HG03064 (cell line): ENCODE data around the gene MCTP1.

Source experiments
- ATAC-seq: cut with Tn5 transposase; IDR thresholded peaks from one replicate; pipeline ENCODE4 v1.9.1; 2021; ENCODE audit warnings: low read depth; ENCODE audit not compliant: unreplicated experiment

The MCTP1 gene

GRCh38 chr5:94901191-94901979 lies 383.5 kb downstream of the MCTP1 start:
- ATAC-seq = peak; percentile 70

GRCh38 chr5:94900006-94900505 lies 384.8 kb downstream of the MCTP1 start:
- ATAC-seq = no peak

GRCh38 chr5:94893412-94894135 lies 391.3 kb downstream of the MCTP1 start:
- no peak for ATAC-seq

- ATAC-seq = no peak
These were observed 392.9 kb downstream of the MCTP1 start for GRCh38 chr5:94891972-94892371.

- ATAC-seq = no peak
These were observed 393.3 kb downstream of the MCTP1 start for GRCh38 chr5:94891565-94891964.

GRCh38 chr5:94890907-94891306 lies 394.0 kb downstream of the MCTP1 start:
- ATAC-seq = no peak

GRCh38 chr5:94888674-94889073 lies 396.2 kb downstream of the MCTP1 start:
- no peak for ATAC-seq

GRCh38 chr5:94885931-94886330 lies 399.0 kb downstream of the MCTP1 start:
- ATAC-seq = no peak

- no peak for ATAC-seq
These were observed 400.6 kb downstream of the MCTP1 start for GRCh38 chr5:94884311-94884710.

GRCh38 chr5:94872526-94872925 lies 412.4 kb downstream of the MCTP1 start:
- no peak for ATAC-seq

- no peak for ATAC-seq
These were observed 414.2 kb downstream of the MCTP1 start for GRCh38 chr5:94870511-94871183.

- no peak for ATAC-seq
These were observed 415.0 kb downstream of the MCTP1 start for GRCh38 chr5:94869921-94870320.

- ATAC-seq = no peak
These were observed 420.9 kb downstream of the MCTP1 start for GRCh38 chr5:94863951-94864350.

- no peak for ATAC-seq
These were observed 427.8 kb downstream of the MCTP1 start for GRCh38 chr5:94857111-94857510.

- ATAC-seq = no peak
These were observed 428.6 kb downstream of the MCTP1 start for GRCh38 chr5:94856257-94856800.

GRCh38 chr5:94855543-94855942 lies 429.4 kb downstream of the MCTP1 start:
- no peak for ATAC-seq

GRCh38 chr5:94853120-94853519 lies 431.8 kb downstream of the MCTP1 start:
- ATAC-seq = no peak

GRCh38 chr5:94850960-94851359 lies 433.9 kb downstream of the MCTP1 start:
- no peak for ATAC-seq

GRCh38 chr5:94849821-94850736 lies 434.8 kb downstream of the MCTP1 start:
- peak; percentile 87 for ATAC-seq

GRCh38 chr5:94849324-94849723 lies 435.6 kb downstream of the MCTP1 start:
- ATAC-seq = no peak
